ENCODE measurements around the gene HSF4. TPM values are rescaled to one million over a fixed set of nuclear protein-coding genes. Genes with fewer than 3 reads are reported as not detected.

HSF4 gene
- total RNA-seq, 2 experiments from 2014 or later: 8.1 to 17.0 TPM

- Histone ChIP-seq H3K9me3 (ENCODE audit: low read length) (no peaks in the 10 kb centered on the region), H4K20me1 (ENCODE audit: insufficient read depth, low read length) (no peaks in the 10 kb centered on the region), H3K36me3 (ENCODE audit: insufficient read depth, low read length) (no peaks in the 10 kb centered on the region), H3K27ac (ENCODE audit: low read depth, low read length, poor library complexity, severe bottlenecking) (no peak overlapping the region), H3K9me2 (ENCODE audit: insufficient read depth, low read length) (no peaks in the 10 kb centered on the region), H3K4me3 (ENCODE audit: low read depth, low read length, poor library complexity, severe bottlenecking) (no peak overlapping the region), H3K4me2 (ENCODE audit: low read length) (no peak overlapping the region), H2AFZ (ENCODE audit: low read length) (no peak overlapping the region; the same call in 1 of the 2 replicates), H3K79me2 (ENCODE audit: insufficient read depth, low read depth, low read length) (no peaks in the 10 kb centered on the region), H3K4me1 (ENCODE audit: insufficient read depth, low read length, poor library complexity, severe bottlenecking) (peaks cover 14% of the 10 kb centered on the region)
- POLR2A ChIA-PET: no interaction called here
- intact Hi-C loops (cut with micrococcal nuclease; ENCODE audit: unreplicated experiment): loop anchor here (1.0 to 10.0 kb wide), 2 partner anchors 170 to 208 kb away; no protein-coding TSS in a partner anchor
- CTCF ChIA-PET (ENCODE audit: unreplicated experiment): no interaction called here
- no TSS peak for BruUV-seq (replicated peaks)
- no peak for TF ChIP-seq EZH2phosphoT487 (IDR thresholded peaks at IDR 0.05; ENCODE audit: borderline replicate concordance, low read depth, low read length)
- TF ChIP-seq CTCF (conservative IDR thresholded peaks at IDR 0.05; ENCODE audit: low read length): peak; percentile 85
- peak; percentile 80 for DNase-seq (ENCODE audit: low spot score)
These were observed 20.6 kb downstream of the HSF4 start for GRCh38 chr16:67184995-67185650.

- BruUV-seq (replicated peaks): no TSS peak
- no peak overlapping the region; the same call in 1 of the 2 replicates for H2AFZ ChIP-seq (ENCODE audit: low read length)
- H3K4me3 ChIP-seq (ENCODE audit: low read depth, low read length, poor library complexity, severe bottlenecking): no peak overlapping the region
These were observed 21.1 kb downstream of the HSF4 start for GRCh38 chr16:67185651-67186134.

More at GRCh38 chr16:67185651-67186134, 21.1 kb downstream of the HSF4 start:
- H3K36me3 ChIP-seq (ENCODE audit: insufficient read depth, low read length): no peaks in the 10 kb centered on the region
- H3K4me2 ChIP-seq (ENCODE audit: low read length): no peak overlapping the region
- TF ChIP-seq CTCF (conservative IDR thresholded peaks at IDR 0.05; ENCODE audit: low read length): peak; percentile 59; the same call in 1 of the 2 replicates
- TF ChIP-seq EZH2phosphoT487 (IDR thresholded peaks at IDR 0.05; ENCODE audit: borderline replicate concordance, low read depth, low read length): no peak
- peaks cover 14% of the 10 kb centered on the region for H3K4me1 ChIP-seq (ENCODE audit: insufficient read depth, low read length, poor library complexity, severe bottlenecking)
- no peak overlapping the region for H3K27ac ChIP-seq (ENCODE audit: low read depth, low read length, poor library complexity, severe bottlenecking)
- no peaks in the 10 kb centered on the region for H3K9me3 ChIP-seq (ENCODE audit: low read length)
- H3K79me2 ChIP-seq (ENCODE audit: insufficient read depth, low read depth, low read length): no peaks in the 10 kb centered on the region
- ChIA-PET CTCF (ENCODE audit: unreplicated experiment) (no interaction called here), POLR2A (no interaction called here)
- DNase-seq (ENCODE audit: low spot score): no peak
- no peaks in the 10 kb centered on the region for H3K9me2 ChIP-seq (ENCODE audit: insufficient read depth, low read length)
- H4K20me1 ChIP-seq (ENCODE audit: insufficient read depth, low read length): no peaks in the 10 kb centered on the region
- intact Hi-C loops (cut with micrococcal nuclease; ENCODE audit: unreplicated experiment): loop anchor here (1.0 to 10.0 kb wide), 2 partner anchors 171 to 208 kb away; no protein-coding TSS in a partner anchor
